Tibial nerve (tissue), 4 donors: ENCODE results near the gene TOPAZ1.

ENCODE experiments used
- CTCF ChIP-seq, 5 experiments: fragments of 200-600 bp in 3 of 5; fragments of 450-650 bp in 2 of 5; sonication (generic) in 3 of 5; IDR thresholded peaks; one replicate each; pipeline ENCODE4 v1.5.1; 2016 to 2019; ENCODE audit warnings: antibody characterized with exemption in 5 of 5, mild to moderate bottlenecking in 3 of 5, moderate library complexity in 2 of 5
- EP300 ChIP-seq, 2 donors: sonication (generic); formaldehyde crosslinking; IDR thresholded peaks; one replicate each; pipeline ENCODE4 v1.6.1; 2017; ENCODE audit warnings: antibody characterized with exemption in 2 of 2, mild to moderate bottlenecking in 1 of 2

GRCh38 chr3:44222337-44222736 is 19.3 kb upstream of the TOPAZ1 start:
- TF ChIP-seq CTCF (IDR thresholded peaks at IDR 0.05): no peak
- TF ChIP-seq EP300 (IDR thresholded peaks at IDR 0.05): no peak
